Lung (tissue), 12 donors: ENCODE measurements around the gene APBB1. TPM values are rescaled to one million over a fixed set of nuclear protein-coding genes. Genes with fewer than 3 reads are reported as not detected.

Experiments
- ATAC-seq: fragments of 200-7000 bp; cut with Tn5 transposase; one replicate; pipeline ENCODE4 v1.9.1; 2020; ENCODE audit warnings: moderate number of reproducible peaks; ENCODE audit not compliant: insufficient read depth, low FRiP score
- DNase-seq, 3 donors: peaks; one replicate each; pipeline ENCODE4 v3.0.0-alpha.2; 2013 to 2017
- H3K27ac ChIP-seq, 2 donors: one replicate each; pipeline ENCODE4 v1.5.1; 2013; ENCODE audit warnings: mild to moderate bottlenecking in 2 of 2, moderate library complexity in 2 of 2, control low read depth in 1 of 2, inconsistent platforms in 1 of 2, low read depth in 1 of 2, low read length in 1 of 2
- H3K27me3 ChIP-seq, 3 donors: one replicate each; pipeline ENCODE4 v1.5.1; 2013; ENCODE audit warnings: low read length in 2 of 3; ENCODE audit not compliant: control insufficient read depth in 3 of 3, insufficient read depth in 3 of 3
- H3K36me3 ChIP-seq, 4 donors: one replicate each; pipeline ENCODE4 v1.5.1; 2013; ENCODE audit warnings: low read length in 4 of 4, mild to moderate bottlenecking in 1 of 4, moderate library complexity in 1 of 4; ENCODE audit not compliant: control insufficient read depth in 4 of 4, insufficient read depth in 4 of 4
- H3K4me1 ChIP-seq, 5 donors: one replicate each; pipeline ENCODE4 v1.5.1; 2013; ENCODE audit warnings: low read length in 5 of 5, mild to moderate bottlenecking in 2 of 5, moderate library complexity in 1 of 5; ENCODE audit not compliant: control insufficient read depth in 5 of 5, insufficient read depth in 5 of 5
- H3K4me3 ChIP-seq: one replicate; pipeline ENCODE4 v1.5.1; 2013; ENCODE audit warnings: mild to moderate bottlenecking, control low read depth, moderate library complexity
- H3K9ac ChIP-seq, 2 donors: one replicate each; pipeline ENCODE4 v1.5.1; 2013; ENCODE audit warnings: low read length in 2 of 2, control low read depth in 1 of 2; ENCODE audit not compliant: insufficient read depth in 1 of 2
- H3K9me3 ChIP-seq, 4 donors: one replicate each; pipeline ENCODE4 v1.5.1; 2013; ENCODE audit warnings: low read length in 3 of 4, mild to moderate bottlenecking in 1 of 4, moderate library complexity in 1 of 4; ENCODE audit not compliant: control insufficient read depth in 4 of 4, insufficient read depth in 3 of 4
- WGBS, 2 donors: extraction: QIAGEN DNeasy Blood & Tissue Kit; methylation state at CpG; one replicate each; pipeline ENCODE4 v1.1.7; 2013; 5-methylcytosine and 5-hydroxymethylcytosine counted together
- polyA plus RNA-seq, 2 donors: library from polyadenylated mRNA; stranded (reverse); fragments of 200-250 nt; gene quantifications; one replicate each; pipeline ENCODE4 v1.2.1, GENCODE V29; 2013
- total RNA-seq, 2 donors: library from RNA; depleted of rRNA in 1 of 2; stranded (reverse); fragments of >200 nt in 1 of 2; gene quantifications; one replicate each; pipeline ENCODE4 v1.2.1, GENCODE V29; 2014 to 2021
- TF ChIP-seq, protein P1 (sequence below): IDR thresholded peaks from 2 replicates; pipeline ENCODE4 v1.5.1; 2012; ENCODE audit warnings: mild to moderate bottlenecking; ENCODE audit errors: control extremely low read depth, extremely low read depth
- donor health status: control.
- donor health status: control.
- donor health status: Bipolar disorder and iron deficiency.
- donor health status: healthy.
- donor health status: DM: yes; HTN: yes; CAD: no.

APBB1 gene
- total and polyA plus RNA-seq, 4 donors = 18.8 to 42.0 (median 30.6) TPM

DNA sequence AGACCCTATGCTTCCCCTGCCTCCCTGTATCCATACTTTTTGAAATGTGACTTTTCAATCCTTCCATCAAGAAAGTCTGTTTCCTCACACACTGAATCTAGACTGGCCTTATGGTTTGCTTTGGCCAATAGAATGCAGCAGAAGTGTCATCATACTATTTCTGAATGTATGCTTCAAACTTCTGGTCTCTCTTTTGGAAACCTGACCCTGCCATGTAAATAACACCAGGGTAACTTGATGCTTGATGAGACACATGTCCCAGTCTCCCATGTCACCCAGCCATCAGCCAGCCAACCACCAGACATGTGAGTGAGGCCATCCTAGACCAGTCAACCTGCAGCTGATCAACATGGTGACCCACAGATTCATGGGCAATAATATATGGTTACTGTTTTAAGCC lies 68.9 kb downstream of the APBB1 start:
- Histone ChIP-seq H3K9ac (no peak overlapping the region), H3K27me3 (no peaks in the 10 kb centered on the region), H3K4me1 (no peaks in the 10 kb centered on the region), H3K4me3 (no peak overlapping the region), H3K27ac (no peak overlapping the region), H3K36me3 (no peaks in the 10 kb centered on the region), H3K9me3 (no peaks in the 10 kb centered on the region)
- TF ChIP-seq, protein P1, sequence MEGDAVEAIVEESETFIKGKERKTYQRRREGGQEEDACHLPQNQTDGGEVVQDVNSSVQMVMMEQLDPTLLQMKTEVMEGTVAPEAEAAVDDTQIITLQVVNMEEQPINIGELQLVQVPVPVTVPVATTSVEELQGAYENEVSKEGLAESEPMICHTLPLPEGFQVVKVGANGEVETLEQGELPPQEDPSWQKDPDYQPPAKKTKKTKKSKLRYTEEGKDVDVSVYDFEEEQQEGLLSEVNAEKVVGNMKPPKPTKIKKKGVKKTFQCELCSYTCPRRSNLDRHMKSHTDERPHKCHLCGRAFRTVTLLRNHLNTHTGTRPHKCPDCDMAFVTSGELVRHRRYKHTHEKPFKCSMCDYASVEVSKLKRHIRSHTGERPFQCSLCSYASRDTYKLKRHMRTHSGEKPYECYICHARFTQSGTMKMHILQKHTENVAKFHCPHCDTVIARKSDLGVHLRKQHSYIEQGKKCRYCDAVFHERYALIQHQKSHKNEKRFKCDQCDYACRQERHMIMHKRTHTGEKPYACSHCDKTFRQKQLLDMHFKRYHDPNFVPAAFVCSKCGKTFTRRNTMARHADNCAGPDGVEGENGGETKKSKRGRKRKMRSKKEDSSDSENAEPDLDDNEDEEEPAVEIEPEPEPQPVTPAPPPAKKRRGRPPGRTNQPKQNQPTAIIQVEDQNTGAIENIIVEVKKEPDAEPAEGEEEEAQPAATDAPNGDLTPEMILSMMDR = no peak
- ATAC-seq = no peak
- no peak for DNase-seq

DNA sequence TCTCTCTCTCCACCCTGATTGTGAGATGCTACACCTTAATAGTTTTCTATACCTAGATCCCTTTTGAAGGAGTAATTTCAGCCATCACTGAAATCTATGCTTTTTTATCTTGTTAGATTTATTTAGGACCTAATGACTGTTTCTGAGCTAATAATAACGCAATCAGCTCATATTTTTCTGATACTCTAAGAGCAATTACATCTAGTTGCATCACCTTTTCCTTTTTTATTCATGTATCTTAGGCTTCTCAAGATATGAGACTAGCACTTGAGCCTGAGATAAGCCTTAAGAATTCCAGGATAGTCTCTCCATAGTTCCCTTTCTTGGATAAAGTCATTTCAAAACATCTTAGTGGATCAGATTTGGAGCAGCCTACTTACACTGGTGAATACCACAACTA lies 73.5 kb downstream of the APBB1 start:
- Histone ChIP-seq H3K27me3 (no peaks in the 10 kb centered on the region), H3K9me3 (no peaks in the 10 kb centered on the region), H3K4me3 (no peak overlapping the region), H3K27ac (no peak overlapping the region), H3K9ac (no peak overlapping the region), H3K4me1 (no peaks in the 10 kb centered on the region), H3K36me3 (peaks cover 0 to 6% (median 0%) of the 10 kb centered on the region in 4 donors)
- TF ChIP-seq, protein P1 = no peak
- ATAC-seq = no peak
- no peak for DNase-seq
- WGBS, 2 donors = 71 to 96% methylated on average over 1 of the region's 1 CpG

Other genes with a start within 250 kb of the APBB1 start
- not detected for gene OR52B2, start 248.8 kb downstream of the APBB1 start, total RNA-seq
- not detected for gene OR52B2, start 248.8 kb downstream of the APBB1 start, polyA plus RNA-seq
- gene OR52W1, start 219.9 kb downstream of the APBB1 start, total RNA-seq = not detected
- not detected for gene OR52W1, start 219.9 kb downstream of the APBB1 start, polyA plus RNA-seq
- gene C11orf42, start 213.5 kb downstream of the APBB1 start, total RNA-seq = not detected
- not detected for gene C11orf42, start 213.5 kb downstream of the APBB1 start, polyA plus RNA-seq
- gene FHIP1B, start 184.5 kb downstream of the APBB1 start, total RNA-seq = 10 to 100 TPM; 42.0 to 43.4 TPM
- 10 to 100 TPM; 40.9 to 41.5 TPM for gene FHIP1B, start 184.5 kb downstream of the APBB1 start, polyA plus RNA-seq
- 10 to 100 TPM in 1 of 2 donors, 1 to 10 TPM in 1; 5.6 to 12.0 TPM for gene CNGA4, start 180.0 kb downstream of the APBB1 start, total RNA-seq
- 1 to 10 TPM in 1 of 2 donors, under 1 TPM in 1; 0.85 to 3.5 TPM for gene CNGA4, start 180.0 kb downstream of the APBB1 start, polyA plus RNA-seq
- gene CCKBR, start 159.3 kb downstream of the APBB1 start, total RNA-seq = not detected
- gene CCKBR, start 159.3 kb downstream of the APBB1 start, polyA plus RNA-seq = not detected
- 100 to 1,000 TPM in 1 of 2 donors, 10 to 100 TPM in 1; 23.2 to 122 TPM for gene CAVIN3, start 98.6 kb downstream of the APBB1 start, total RNA-seq
- 100 to 1,000 TPM in 1 of 2 donors, 10 to 100 TPM in 1; 59.1 to 114 TPM for gene CAVIN3, start 98.6 kb downstream of the APBB1 start, polyA plus RNA-seq
- gene SMPD1, start 28.6 kb downstream of the APBB1 start, total RNA-seq = 10 to 100 TPM; 19.3 to 69.5 TPM
- 10 to 100 TPM; 31.8 to 34.0 TPM for gene SMPD1, start 28.6 kb downstream of the APBB1 start, polyA plus RNA-seq
- 1 to 10 TPM; 2.3 to 3.5 TPM for gene HPX, start 21.9 kb upstream of the APBB1 start, total RNA-seq
- 1 to 10 TPM in 1 of 2 donors, under 1 TPM in 1; 0.46 to 1.3 TPM for gene HPX, start 21.9 kb upstream of the APBB1 start, polyA plus RNA-seq
- gene TRIM3, start 54.8 kb upstream of the APBB1 start, total RNA-seq = 10 to 100 TPM; 28.4 to 29.0 TPM
- 10 to 100 TPM; 15.7 to 16.4 TPM for gene TRIM3, start 54.8 kb upstream of the APBB1 start, polyA plus RNA-seq
- gene ARFIP2, start 62.2 kb upstream of the APBB1 start, total RNA-seq = 10 to 100 TPM; 34.0 to 53.7 TPM
- gene ARFIP2, start 62.2 kb upstream of the APBB1 start, polyA plus RNA-seq = 10 to 100 TPM; 41.9 to 51.1 TPM
- 10 to 100 TPM; 31.5 to 43.4 TPM for gene TIMM10B, start 62.4 kb upstream of the APBB1 start, total RNA-seq
- gene TIMM10B, start 62.4 kb upstream of the APBB1 start, polyA plus RNA-seq = 10 to 100 TPM; 20.5 to 32.6 TPM
- gene DNHD1, start 78.2 kb upstream of the APBB1 start, total RNA-seq = 10 to 100 TPM; 15.2 to 15.6 TPM
- 1 to 10 TPM; 4.5 to 8.8 TPM for gene DNHD1, start 78.2 kb upstream of the APBB1 start, polyA plus RNA-seq
- gene RRP8, start 184.5 kb upstream of the APBB1 start, total RNA-seq = 10 to 100 TPM; 15.0 to 19.1 TPM
- gene RRP8, start 184.5 kb upstream of the APBB1 start, polyA plus RNA-seq = 10 to 100 TPM; 16.2 to 17.4 TPM
- gene ILK, start 184.7 kb upstream of the APBB1 start, total RNA-seq = 100 to 1,000 TPM; 134 to 147 TPM
- gene ILK, start 184.7 kb upstream of the APBB1 start, polyA plus RNA-seq = 100 to 1,000 TPM in 1 of 2 donors, 10 to 100 TPM in 1; 91.1 to 138 TPM
- gene TAF10, start 193.1 kb upstream of the APBB1 start, total RNA-seq = 100 to 1,000 TPM in 1 of 2 donors, 10 to 100 TPM in 1; 23.9 to 149 TPM
- gene TAF10, start 193.1 kb upstream of the APBB1 start, polyA plus RNA-seq = 100 to 1,000 TPM; 108 to 126 TPM
- gene TPP1, start 200.3 kb upstream of the APBB1 start, total RNA-seq = 100 to 1,000 TPM; 124 to 150 TPM
- gene TPP1, start 200.3 kb upstream of the APBB1 start, polyA plus RNA-seq = 100 to 1,000 TPM in 1 of 2 donors, 10 to 100 TPM in 1; 57.6 to 169 TPM
- gene DCHS1, start 236.7 kb upstream of the APBB1 start, total RNA-seq = 10 to 100 TPM; 14.9 to 39.9 TPM
- gene DCHS1, start 236.7 kb upstream of the APBB1 start, polyA plus RNA-seq = 1 to 10 TPM; 6.0 to 8.2 TPM